Stomach (tissue), 9 donors: ENCODE data around the gene SUN1. TPM values are rescaled to one million over a fixed set of nuclear protein-coding genes. Genes with fewer than 3 reads are reported as not detected.

Experiments used
- DNase-seq, 2 donors: peaks; one replicate each; pipeline versions ENCODE4 v3.0.0 to v3.0.0-alpha.2; 2013 to 2019
- H3K27ac ChIP-seq, 5 donors: fragments of 200-600 bp in 4 of 5; sonication (generic) in 4 of 5; one replicate each; pipeline ENCODE4 v1.5.1; 2013 to 2019; ENCODE audit warnings: mild to moderate bottlenecking in 1 of 5, moderate library complexity in 1 of 5
- H3K27me3 ChIP-seq, 3 donors: fragments of 200-600 bp; sonication (generic); one replicate each; pipeline ENCODE4 v1.5.1; 2017 to 2019; ENCODE audit warnings: mixed run types in 1 of 3
- H3K36me3 ChIP-seq, 4 donors: fragments of 200-600 bp; sonication (generic); 1 replicate in 3 of 4; 2 replicates in 1 of 4; pipeline ENCODE4 v1.5.1; 2016 to 2019
- H3K4me1 ChIP-seq, 4 donors: fragments of 200-600 bp; sonication (generic); one replicate each; pipeline ENCODE4 v1.5.1; 2016 to 2019
- H3K4me3 ChIP-seq, 4 donors: fragments of 200-600 bp; sonication (generic) in 3 of 4; one replicate each; pipeline ENCODE4 v1.5.1; 2016 to 2019; ENCODE audit warnings: mild to moderate bottlenecking in 1 of 4
- H3K9me3 ChIP-seq, 4 donors: fragments of 200-600 bp; sonication (generic); one replicate each; pipeline ENCODE4 v1.5.1; 2016 to 2019
- CTCF ChIP-seq, 7 experiments: fragments of 450-650 bp in 4 of 7; fragments of 200-600 bp in 3 of 7; sonication (generic) in 3 of 7; IDR thresholded peaks; one replicate each; pipeline ENCODE4 v1.5.1; 2016 to 2019; ENCODE audit warnings: antibody characterized with exemption in 7 of 7, control low read depth in 2 of 7, mild to moderate bottlenecking in 1 of 7
- EP300 ChIP-seq: sonication (generic); formaldehyde crosslinking; IDR thresholded peaks from one replicate; pipeline ENCODE4 v1.6.1; 2017; ENCODE audit warnings: antibody characterized with exemption
- POLR2A ChIP-seq, 4 donors: fragments of 450-650 bp; IDR thresholded peaks; one replicate each; pipeline ENCODE4 v1.6.1; 2016; ENCODE audit warnings: antibody characterized with exemption in 4 of 4, control low read depth in 2 of 4, mild to moderate bottlenecking in 1 of 4, moderate library complexity in 1 of 4
- POLR2AphosphoS5 ChIP-seq, 3 donors: sonication (generic); formaldehyde crosslinking; IDR thresholded peaks; one replicate each; pipeline ENCODE4 v1.6.1; 2016; ENCODE audit warnings: antibody characterized with exemption in 3 of 3
- WGBS, 5 donors: extraction: QIAGEN DNeasy Blood & Tissue Kit in 3 of 5; methylation state at CpG; one replicate each; pipeline versions ENCODE4 v1.1.5 to v1.1.7; 2013 to 2018; 5-methylcytosine and 5-hydroxymethylcytosine counted together
- intact Hi-C: fragments of 100-400 bp; cut with DNase I; formaldehyde crosslinking; loops from one replicate; pipeline ENCODE4 v1.15.1; 2023; ENCODE audit warnings: low total_unique reads
- polyA plus RNA-seq, 3 donors: library from polyadenylated mRNA; stranded (reverse); fragments of 200-250 nt; gene quantifications; one replicate each; pipeline ENCODE4 v1.2.3, GENCODE V29; 2013
- total RNA-seq, 5 donors: library from RNA; depleted of rRNA; stranded (reverse); fragments of >200 nt; gene quantifications; one replicate each; pipeline versions ENCODE4 v1.1.0 to v1.2.3, GENCODE V29; 2014 to 2016
- donor health status: healthy with polysubstance abuse.
- donor health status: Bipolar disorder and iron deficiency.
- donor health status: healthy.

Gene SUN1
- total and polyA plus RNA-seq, 8 donors, result 15.9 to 242 (median 117) TPM

- 33 to 50% (median 38%) methylated on average over 10 to 17 of the region's 17 CpGs for WGBS, 5 donors
- peaks cover 4 to 37% (median 26%) of the 10 kb centered on the region in 4 donors for H3K4me1 ChIP-seq
- no peak overlapping the region for H3K27ac ChIP-seq
- TF ChIP-seq CTCF (IDR thresholded peaks at IDR 0.05) (no peak), POLR2A (IDR thresholded peaks at IDR 0.05) (no peak), EP300 (no peak), POLR2AphosphoS5 (IDR thresholded peaks at IDR 0.05) (no peak)
- intact Hi-C loops, result no loop called here
- peaks cover 0 to 14% (median 9%) of the 10 kb centered on the region in 4 donors for H3K36me3 ChIP-seq
- peak in 1 of 2 donors; percentile 64 for DNase-seq
- no peak overlapping the region for H3K4me3 ChIP-seq
- H3K27me3 ChIP-seq, result no peaks in the 10 kb centered on the region
- no peaks in the 10 kb centered on the region for H3K9me3 ChIP-seq
Observed at GRCh38 chr7:916291-916941, 84.1 kb downstream of the SUN1 start.

DNA sequence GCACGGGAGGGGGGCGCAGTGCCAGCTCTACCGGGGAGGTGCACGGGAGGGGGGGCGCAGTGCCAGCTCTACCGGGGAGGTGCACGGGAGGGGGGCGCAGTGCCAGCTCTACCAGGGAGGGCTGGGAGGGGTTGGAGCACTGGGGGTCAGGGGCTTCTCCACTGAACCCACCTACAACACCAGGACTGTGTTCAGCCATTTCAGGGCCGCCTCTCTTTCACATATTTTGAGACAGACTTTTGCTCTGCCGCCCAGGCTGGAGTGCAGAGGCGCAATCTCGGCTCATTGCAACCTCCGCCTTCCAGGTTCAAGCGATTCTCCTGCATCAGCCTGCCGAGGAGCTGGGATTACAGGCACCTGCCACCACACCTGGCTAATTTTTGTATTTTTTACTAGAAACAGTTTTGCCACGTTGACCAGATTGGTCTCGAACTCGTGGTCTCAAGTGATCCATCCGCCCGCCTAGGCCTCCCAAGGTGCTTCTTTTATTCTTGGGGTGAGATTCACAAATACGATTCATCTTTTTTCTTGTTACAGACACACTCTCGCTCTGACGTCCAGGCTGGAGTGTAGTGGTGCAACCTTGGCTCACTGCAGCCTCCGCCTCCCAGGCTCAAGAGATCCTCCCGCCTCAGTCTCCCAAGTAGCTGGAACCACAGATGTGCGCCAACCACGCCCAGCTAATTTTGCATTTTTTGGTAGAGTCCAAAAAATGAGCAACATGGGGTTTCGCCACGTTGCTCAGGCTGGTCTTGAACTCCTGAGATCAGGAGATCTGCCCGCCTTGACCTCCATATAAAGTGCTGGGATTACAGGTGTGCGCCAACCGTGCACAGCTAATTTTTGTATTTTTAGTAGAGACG is 85.2 kb downstream of the SUN1 start:
- no peak overlapping the region for H3K27ac ChIP-seq
- H3K9me3 ChIP-seq, result no peaks in the 10 kb centered on the region
- no peak overlapping the region for H3K4me3 ChIP-seq
- TF ChIP-seq POLR2A (IDR thresholded peaks at IDR 0.05) (no peak), EP300 (no peak), CTCF (IDR thresholded peaks at IDR 0.05) (no peak), POLR2AphosphoS5 (IDR thresholded peaks at IDR 0.05) (no peak)
- no peaks in the 10 kb centered on the region for H3K27me3 ChIP-seq
- H3K4me1 ChIP-seq, result peaks cover 4 to 47% (median 35%) of the 10 kb centered on the region in 4 donors
- peaks cover 0 to 14% (median 9%) of the 10 kb centered on the region in 4 donors for H3K36me3 ChIP-seq
- no peak for DNase-seq
- 71 to 79% (median 75%) methylated on average over 25 to 31 of the region's 33 CpGs for WGBS, 5 donors
- intact Hi-C loops, result no loop called here

DNA sequence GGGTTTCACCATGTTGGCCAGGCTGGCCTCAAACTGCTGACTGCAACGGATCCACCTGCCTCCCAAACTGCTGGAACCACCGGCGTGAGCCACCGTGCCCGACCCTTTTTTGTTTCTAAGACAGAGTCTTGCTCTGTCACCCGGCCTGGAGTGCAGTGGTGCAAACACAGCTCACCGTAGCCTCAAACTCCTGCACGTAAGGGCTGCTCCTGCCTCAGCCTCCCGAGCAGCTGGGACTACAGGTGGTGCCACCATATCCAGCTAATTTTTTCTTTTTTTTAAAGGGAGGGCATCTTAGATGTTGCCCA is 85.8 kb downstream of the SUN1 start:
- intact Hi-C loops, result no loop called here
- DNase-seq, result no peak

More for the DNA sequence above, 85.8 kb downstream of the SUN1 start:
- Histone ChIP-seq H3K27ac (no peak overlapping the region), H3K27me3 (no peaks in the 10 kb centered on the region), H3K36me3 (peaks cover 0 to 14% (median 9%) of the 10 kb centered on the region in 4 donors), H3K9me3 (no peaks in the 10 kb centered on the region), H3K4me3 (no peak overlapping the region), H3K4me1 (peaks cover 4 to 53% (median 38%) of the 10 kb centered on the region in 4 donors)
- WGBS, 5 donors, result 85 to 97% (median 95%) methylated on average over 9 of the region's 9 CpGs
- TF ChIP-seq POLR2AphosphoS5 (IDR thresholded peaks at IDR 0.05) (no peak), EP300 (no peak), POLR2A (IDR thresholded peaks at IDR 0.05) (no peak), CTCF (IDR thresholded peaks at IDR 0.05) (no peak)
